Mammary epithelial cell (primary cell): ENCODE measurements around the gene RHOBTB3.

Source experiments
- EZH2 ChIP-seq: IDR thresholded peaks from 2 replicates; pipeline ENCODE4 v1.6.1; 2012; ENCODE audit warnings: low read length, inconsistent platforms, borderline replicate concordance
- TF ChIP-seq, protein P1 (sequence below), 2 donors: IDR thresholded peaks in 1 of 2; conservative IDR thresholded peaks in 1 of 2; 2 replicates each; pipeline ENCODE4 v1.5.1; 2011 to 2012; ENCODE audit warnings: inconsistent platforms in 2 of 2, low read length in 2 of 2, mild to moderate bottlenecking in 2 of 2, control low read depth in 1 of 2, low read depth in 1 of 2; ENCODE audit not compliant: insufficient read depth in 1 of 2; ENCODE audit errors: extremely low read depth in 1 of 2

DNA sequence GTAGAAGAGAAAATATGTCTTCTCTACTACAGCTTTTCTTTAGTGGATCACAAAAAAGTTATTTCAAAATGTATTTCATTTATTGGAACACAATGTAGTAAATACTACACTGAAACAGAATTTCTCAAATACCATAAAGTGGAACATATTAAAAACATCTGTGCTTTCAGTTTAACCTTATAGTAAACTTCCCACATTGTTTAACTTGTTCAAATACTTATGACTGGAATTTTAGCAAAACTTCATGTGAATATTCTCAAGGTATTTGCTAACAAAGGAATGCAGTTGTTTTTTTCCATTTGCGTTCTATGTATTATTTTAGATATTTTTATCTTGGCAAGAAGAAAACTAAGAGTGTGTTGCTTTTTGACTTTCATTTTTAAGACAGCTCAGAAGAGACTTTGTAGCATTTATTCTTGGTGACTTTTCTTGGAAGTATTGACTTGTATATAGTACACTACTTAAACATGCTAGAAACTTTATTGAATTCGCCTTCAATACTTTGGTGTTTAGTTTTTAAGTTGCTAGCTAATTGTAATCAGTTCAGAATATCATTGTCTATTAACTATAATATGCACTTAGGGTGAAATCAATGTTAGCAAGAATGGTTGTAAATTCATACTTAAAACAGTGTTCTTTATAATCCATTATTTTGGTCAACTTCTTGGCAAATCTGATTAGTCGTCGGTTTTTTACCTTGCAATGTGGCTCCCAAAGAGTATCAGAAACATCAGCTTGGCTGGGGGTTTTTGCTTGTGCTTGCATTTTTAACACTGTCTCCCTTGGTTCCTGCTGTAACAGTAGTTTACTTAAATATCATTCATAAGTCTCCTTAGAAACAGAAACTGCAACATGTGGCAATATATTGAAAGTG lies 5.0 kb upstream of the RHOBTB3 start:
- TF ChIP-seq, protein P1, sequence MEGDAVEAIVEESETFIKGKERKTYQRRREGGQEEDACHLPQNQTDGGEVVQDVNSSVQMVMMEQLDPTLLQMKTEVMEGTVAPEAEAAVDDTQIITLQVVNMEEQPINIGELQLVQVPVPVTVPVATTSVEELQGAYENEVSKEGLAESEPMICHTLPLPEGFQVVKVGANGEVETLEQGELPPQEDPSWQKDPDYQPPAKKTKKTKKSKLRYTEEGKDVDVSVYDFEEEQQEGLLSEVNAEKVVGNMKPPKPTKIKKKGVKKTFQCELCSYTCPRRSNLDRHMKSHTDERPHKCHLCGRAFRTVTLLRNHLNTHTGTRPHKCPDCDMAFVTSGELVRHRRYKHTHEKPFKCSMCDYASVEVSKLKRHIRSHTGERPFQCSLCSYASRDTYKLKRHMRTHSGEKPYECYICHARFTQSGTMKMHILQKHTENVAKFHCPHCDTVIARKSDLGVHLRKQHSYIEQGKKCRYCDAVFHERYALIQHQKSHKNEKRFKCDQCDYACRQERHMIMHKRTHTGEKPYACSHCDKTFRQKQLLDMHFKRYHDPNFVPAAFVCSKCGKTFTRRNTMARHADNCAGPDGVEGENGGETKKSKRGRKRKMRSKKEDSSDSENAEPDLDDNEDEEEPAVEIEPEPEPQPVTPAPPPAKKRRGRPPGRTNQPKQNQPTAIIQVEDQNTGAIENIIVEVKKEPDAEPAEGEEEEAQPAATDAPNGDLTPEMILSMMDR (conservative IDR thresholded peaks at IDR 0.05 in 1 of 2, IDR thresholded peaks at IDR 0.05 in 1 of 2; ENCODE audit: extremely low read depth in 1 of 2, insufficient read depth in 1 of 2, low read depth in 1 of 2, low read length in 2 of 2) = no peak
- no peak for TF ChIP-seq EZH2
